ENCODE data around the gene SLC12A8. TPM values are rescaled to one million over a fixed set of nuclear protein-coding genes. Genes with fewer than 3 reads are reported as not detected.

Gene SLC12A8
- total RNA-seq, 1 donor from 2014 or later: 2.3 TPM

DNA sequence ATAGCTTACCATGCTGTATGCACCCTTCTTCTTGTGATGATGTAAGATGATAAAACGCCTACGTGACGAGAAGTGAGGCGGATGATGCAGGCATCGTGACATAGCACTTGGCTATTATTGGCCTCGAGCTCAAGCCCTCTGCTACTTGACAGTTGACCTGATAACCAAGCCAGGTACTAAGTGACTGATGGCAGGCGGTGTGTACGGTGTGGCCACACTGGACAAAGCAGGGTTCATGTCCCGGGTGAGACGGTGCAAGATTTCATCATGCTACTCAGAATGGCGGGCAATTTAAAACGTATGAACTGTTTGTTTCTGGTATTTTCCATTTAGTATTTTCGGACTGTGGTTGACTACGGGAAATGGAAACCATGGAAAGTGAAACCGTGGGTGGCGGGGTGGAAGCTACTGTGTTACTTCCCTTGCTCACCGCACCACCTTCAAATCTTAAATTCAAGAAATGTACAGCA is 57.7 kb downstream of the SLC12A8 start:
- DNase-seq (ENCODE audit: low spot score): no peak

DNA sequence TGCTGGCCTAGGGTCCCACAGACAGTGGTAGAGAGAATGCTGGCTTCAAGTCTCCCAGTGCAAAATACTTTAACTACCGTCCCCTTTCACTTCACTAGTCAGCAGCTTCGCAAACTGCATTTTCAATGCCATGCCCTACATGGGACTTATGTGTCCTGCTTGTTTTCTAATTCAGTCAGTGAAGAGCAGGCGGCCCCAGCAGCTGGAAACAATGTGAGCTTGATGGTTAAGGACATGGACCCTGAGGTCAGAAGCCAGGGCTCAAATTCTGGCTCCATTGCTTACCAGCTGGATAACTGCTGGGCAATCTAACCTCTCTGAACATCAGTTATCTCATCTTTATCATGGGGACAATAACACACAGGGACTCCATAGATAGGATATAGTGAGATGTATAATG is 58.4 kb downstream of the SLC12A8 start:
- no peak for DNase-seq (ENCODE audit: low spot score)

DNA sequence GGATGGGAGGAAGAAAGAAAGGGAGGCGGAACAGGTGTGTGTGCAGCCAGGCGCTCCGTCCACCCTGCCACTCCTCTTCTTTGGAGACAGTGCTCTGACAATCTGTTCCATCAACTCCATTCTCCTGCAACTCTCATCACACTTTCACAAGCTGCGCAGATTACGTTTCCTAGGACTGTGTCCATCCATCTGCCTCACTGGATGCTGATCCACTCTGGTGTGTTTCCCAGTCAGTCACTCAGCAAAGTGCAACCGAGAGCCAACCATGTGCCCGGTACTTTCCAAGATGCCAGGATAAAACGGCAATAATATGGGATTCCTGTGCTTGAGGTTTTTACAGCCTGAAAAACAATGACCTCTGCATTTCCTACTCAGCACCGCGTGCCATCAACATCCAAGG is 59.6 kb downstream of the SLC12A8 start:
- DNase-seq (ENCODE audit: low spot score): no peak

DNA sequence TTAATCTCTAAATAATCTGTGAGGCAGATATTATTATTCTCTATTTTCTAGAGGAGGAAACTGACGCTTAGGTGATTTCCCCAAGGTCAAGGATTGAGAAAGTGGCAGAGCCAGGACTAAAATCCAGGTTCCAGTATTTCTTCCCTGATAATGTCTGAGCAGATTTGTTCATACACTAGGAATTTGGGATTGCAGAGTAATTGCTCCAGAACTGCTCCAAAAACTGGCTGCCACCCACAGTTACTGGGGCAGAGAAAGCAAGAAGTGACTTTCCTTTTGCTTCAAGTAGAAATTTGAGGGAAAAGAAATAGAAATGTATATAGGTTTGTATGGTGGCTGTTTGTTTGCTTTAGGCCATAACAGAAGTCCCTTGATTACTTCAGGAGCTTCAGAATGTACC is 60.6 kb downstream of the SLC12A8 start:
- no peak for DNase-seq (ENCODE audit: low spot score)

DNA sequence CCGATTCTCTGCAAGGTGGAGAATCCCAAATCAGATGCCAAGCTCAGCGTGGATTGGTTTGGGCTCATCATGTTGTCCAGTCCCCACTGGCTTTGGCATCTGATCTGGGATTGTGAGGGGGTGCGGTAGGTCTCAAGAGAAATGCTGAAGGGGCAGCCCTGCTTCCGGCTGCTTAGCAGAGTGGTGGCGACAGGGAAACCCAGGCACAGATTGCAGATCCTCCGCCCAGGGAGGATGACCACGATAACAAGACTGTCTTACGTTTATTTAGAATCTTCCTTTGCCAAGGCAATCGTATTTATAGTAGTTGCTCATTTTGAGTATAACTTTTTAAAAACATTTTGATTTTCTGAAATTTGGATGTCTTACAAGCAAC is 61.1 kb downstream of the SLC12A8 start:
- DNase-seq (ENCODE audit: low spot score): no peak

DNA sequence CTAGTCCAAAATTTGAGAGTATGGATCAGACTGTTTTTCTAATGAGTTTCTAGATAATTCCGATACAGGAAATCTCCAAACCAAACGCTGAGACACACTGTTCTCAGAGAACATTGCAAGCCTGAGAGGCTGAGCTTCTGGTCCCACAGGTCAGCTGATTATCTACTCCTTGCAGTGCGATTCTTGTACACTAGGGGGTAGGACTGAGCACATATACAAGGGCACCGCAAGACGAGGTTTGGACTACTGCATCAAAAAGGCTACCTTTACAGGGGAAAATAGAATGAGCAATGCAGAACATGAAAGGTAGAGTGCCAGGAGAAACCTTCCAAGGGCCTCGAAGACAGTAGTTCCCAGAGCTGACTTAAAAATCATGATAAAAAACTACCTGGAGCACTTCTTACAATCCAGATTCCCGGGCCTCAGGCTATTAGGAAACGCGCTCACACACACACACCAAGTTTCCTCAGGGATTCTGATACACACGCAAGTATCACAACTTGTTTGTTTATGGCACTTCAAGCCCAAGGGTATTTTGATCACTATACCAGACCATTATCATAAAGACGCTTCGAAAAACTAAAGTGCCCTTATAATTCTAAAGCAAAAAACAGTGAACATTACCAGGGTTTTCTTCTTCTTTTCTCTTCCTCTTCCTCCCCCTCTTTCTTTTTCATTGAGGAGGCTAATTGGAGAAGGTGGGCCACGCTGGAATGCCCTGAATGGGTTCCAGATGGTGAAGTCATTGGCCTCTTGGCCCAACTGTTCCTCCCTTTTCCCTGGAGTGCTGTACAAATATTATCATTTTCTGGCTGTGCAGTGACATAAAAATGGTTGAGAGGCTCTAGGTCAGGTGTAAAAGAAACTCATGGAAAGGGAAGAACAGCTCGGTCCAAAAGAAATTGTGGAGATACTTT is 61.8 kb downstream of the SLC12A8 start:
- no peak for DNase-seq (ENCODE audit: low spot score)

DNA sequence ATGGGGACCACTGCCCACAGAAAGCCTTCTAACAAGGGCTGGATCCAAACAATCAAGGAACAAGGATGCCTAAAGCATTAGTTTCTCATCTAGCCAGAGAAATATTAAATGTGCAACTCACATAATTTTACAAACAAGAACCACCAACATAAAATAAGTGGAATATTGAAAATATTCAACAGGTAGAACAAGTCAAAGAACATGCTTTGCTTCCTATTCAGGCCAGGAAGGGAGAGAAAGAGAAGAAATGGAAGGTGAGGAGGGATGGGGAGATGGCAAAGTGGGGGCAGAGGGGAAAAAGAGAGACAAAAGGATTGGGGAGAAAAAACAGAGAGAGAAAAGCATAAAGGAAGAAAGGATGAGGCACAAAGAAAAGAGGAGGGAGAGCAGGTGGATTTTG is 63.1 kb downstream of the SLC12A8 start:
- no peak for DNase-seq (ENCODE audit: low spot score)

DNA sequence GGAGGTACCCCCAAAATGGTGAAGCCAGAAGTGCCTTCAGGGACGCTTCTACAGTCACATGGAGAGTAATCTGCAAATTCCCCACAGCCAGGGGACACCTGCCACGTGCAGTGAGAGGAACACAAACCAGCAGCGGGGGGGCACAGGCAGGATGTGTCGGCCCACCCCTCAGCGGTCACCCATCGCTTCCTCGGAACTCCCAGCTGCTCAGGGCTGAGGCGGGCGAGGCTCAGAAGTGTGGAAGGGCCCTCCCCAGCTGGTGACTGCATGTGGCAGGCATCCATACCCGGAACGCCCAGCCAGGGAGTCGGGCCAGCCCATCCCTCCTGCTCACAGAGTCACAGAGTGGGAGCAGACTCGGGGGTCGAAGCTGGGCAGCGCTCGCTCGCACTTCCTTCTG is 63.7 kb downstream of the SLC12A8 start:
- DNase-seq (ENCODE audit: low spot score): no peak

DNA sequence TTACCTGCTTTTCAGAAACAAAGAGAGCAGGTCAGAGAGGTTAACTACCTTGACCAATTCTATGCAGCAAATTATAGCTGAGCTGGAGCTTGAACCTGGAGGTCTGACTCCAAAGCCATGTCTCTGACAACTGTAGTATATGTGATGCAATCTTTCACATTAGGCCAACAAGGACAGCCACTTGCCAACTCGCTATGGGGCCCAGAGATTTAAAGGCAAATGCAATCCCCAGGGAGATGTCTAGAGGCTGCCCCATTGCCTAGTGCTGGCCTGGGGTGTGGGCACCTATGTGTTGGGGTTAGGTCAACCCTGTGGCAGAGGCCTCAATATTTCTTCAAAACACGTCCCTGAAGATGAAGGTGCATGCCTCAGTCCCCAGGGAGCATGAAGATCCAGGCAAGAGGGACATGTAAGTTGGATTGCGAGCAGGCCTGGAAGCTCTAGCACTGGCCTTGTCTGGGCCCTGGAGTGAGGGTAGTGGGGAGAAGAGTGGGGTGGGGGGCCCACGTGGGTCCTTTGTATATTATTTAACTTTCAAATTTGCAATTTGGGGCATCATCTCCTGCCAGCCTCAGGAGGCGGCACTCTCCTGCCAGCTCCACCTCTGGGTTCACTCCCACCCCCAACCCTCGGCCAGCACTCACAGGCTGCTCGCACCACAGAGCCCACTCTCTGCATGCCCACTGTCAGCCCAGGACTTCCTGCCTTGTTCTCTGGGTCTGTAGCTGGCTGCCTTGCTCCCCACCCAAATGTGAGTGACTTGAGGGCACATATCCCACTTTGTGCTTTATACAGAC is 64.3 kb downstream of the SLC12A8 start:
- no peak for DNase-seq (ENCODE audit: low spot score)

DNA sequence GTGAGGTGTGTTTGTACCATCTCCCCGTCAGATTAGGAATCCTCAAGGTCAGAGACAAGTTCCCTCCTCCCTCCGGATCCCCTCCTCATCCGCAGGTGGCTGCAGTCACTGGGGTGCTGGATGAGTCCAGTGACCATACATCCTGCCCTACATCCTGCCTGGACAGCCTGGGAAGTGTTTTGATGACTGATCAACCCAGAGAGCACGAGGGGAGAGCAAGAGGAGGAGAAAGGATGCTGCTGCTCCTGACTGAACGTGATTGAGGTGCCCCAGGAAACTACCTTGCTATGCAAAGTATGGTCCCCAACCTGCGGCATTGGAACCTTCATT is 65.1 kb downstream of the SLC12A8 start:
- no peak for DNase-seq (ENCODE audit: low spot score)

DNA sequence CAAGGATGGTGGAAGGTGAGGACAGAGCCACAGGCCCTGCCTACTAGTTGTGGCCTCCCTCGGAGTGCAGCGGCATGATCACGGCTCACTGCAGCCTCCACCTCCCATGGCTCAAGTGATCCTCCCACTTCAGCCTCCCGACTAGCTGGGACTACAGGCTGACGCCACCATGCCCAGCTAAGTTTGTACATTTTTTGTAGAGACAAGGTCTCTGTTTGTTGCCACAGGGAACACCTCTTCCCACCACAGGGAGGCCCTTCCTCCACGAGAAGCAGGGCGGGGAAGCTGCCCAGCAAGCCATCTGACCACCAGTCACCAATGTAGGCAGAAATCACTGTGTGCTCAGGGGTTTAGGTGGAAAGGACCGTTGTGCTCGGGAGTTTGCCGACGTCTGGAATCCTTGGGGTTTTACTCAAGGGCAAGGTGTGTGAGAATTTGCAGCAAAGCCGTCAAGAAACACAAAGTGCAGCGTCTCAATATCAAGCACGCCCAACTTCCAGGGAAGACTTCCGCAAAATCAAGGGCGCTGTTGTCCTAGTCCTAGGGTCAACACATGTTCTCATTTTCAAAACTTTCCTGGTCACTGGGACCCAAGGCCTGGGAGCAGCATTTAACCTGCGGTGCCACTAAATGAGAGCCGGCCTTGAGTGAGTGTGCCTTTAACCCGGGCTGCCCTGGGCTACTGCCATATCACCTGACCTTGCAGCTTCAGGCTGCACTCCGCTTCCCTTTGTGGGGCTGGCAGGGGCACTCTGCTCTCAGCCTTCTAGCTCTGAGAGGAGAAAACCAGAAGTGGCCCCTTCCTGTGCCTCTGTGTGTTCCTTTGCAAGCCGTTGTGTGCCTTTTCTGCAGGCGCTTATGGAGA is 65.7 kb downstream of the SLC12A8 start:
- DNase-seq (ENCODE audit: low spot score): no peak

DNA sequence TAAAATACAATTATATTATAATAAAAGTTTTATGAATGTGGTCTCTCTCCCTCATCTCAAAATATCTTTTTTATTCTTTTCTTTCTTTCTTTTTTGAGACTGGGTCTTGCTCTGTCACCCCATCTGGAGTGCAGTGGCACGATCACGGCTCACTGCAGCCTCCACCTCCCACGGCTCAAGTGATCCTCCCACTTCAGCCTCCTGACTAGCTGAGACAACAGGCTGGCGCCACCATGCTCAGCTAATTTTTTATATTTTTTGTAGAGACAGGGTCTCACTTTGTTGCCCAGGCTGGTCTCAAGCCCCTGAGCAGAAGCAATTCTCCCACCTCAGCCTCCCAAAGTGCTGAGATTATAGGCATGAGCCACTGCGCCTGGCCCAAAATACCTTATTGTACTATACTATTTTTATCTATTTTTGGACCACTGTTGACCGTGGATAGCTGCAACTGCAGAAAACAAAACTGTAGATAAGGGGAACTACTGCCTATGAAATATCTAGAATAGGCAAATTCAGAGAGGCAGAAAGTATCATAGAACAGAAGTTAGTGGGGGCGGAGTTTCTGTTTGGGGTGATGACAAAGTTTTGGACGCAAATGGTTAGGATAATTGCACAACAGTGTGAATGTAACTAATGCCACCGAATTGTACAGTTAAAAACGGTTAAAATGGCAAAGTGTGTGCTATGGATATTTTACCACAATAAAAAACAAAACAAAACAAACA is 66.6 kb downstream of the SLC12A8 start:
- DNase-seq (ENCODE audit: low spot score): no peak

DNA sequence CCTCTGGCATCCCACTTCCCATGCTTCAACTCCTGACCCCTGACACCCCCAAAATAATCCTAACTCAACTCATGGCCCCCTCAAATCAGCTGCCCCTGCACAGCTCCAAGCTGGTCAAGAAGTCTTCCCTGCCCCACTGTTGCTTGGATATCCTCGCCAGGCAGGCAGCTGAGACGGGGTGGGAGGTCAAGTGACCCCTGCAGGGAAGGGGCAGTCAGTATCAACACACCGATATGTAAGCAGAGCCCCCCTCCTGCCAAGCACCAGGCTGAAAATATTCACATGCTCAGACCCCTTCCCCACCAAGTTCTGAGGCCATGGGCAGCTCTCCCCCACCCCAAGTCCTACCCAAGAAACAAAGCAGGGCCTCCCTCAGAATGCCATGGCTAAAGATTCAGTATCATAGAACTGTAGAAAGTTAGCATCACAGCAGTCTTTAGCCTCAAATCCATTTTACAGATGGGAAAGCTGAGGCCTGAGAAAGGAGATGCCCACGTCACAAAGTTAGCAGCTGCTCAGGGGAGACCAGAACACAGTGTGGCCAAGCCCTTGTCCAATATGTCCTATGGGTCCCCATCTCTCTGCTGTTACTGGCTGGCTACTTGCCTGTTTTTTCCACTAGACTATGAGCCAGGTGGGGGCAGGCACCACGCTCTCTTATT is 67.8 kb downstream of the SLC12A8 start:
- no peak for DNase-seq (ENCODE audit: low spot score)

DNA sequence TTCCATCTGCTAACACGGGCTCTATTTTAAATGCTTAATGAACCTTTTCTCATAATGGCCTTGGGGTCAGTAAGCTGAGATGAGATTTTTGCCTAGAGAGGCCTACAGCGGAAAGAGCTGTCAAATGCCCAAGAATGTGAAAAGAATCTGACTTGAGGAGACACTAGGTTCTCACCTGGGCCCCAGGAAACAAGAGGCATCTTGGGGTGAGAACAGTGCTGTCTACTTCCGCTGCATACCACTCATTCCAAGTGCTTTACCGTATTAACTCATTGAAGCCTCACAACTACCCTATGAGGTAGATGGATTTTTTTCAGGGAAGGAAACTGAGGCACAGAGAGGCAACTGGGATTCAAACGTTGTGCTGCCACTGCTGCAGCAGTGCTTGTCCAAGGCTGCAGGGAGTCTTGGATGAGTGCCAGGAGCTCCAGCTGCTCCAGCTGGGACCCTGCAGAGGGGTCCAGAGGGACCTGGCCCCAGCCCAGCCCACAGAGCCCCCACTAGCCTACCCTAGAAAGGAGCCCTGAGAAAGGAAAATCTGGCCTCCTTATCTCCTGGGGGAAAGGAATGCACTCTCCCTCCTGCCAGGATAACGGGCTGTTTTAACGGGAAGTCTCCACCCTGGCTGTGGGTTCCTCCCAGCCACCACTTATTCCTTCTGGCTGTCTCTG is 68.4 kb downstream of the SLC12A8 start:
- no peak for DNase-seq (ENCODE audit: low spot score)

DNA sequence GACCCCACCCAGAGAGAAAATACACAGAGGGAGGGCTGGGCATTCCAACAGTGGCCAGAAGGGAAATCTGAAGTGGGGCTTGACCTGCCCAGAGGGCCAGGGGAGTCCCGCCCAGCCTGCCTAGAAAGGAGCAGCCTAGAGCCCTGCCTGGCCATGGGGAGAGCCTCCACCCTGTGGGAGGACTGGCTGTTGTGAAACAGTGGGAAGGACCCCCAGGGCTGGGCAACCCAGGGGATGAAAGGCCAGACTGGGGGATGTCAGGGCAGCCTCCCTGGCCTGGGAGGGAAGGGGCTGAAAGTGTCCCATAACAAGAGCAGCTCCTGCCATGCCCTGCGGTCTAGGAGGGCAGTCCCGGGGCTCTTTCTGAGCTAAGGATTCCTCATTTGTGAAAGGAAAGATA is 69.0 kb downstream of the SLC12A8 start:
- no peak for DNase-seq (ENCODE audit: low spot score)

DNA sequence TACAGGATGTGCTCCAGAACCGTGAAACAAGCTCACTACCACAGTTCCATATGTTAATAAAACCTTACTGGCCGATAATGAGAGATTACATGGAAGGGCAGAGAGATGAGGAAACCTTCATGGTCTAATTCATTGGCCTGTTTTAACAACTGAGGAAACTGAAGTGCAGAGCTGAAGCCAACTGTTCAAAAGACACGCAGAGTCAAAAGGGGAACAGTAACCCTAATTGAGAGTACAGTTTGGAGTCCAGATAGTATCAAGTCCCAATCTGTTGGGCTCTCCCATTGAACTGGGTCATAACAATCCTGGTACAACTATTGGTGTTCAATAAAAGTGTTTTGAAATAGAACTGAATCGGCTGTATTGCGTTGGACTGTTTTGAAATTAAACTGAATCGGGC is 69.6 kb downstream of the SLC12A8 start:
- DNase-seq (ENCODE audit: low spot score): no peak

DNA sequence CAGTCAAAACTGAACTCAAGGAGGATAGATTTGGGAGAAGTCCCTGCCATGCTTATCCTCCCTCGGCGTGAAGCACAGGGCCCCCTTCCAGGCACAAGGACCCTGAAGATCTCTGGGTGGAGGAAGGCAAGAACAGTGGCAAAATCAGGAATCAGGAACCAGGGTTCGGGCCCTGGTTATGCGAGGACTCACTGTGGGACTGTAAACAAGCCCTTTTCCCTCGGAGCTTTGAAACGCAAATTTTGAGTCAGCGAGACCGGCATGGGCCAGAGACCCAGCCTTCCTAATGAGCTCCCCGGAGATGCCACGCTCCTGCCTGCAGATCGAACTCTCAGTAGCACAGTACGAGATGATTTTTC is 70.1 kb downstream of the SLC12A8 start:
- no peak for DNase-seq (ENCODE audit: low spot score)

DNA sequence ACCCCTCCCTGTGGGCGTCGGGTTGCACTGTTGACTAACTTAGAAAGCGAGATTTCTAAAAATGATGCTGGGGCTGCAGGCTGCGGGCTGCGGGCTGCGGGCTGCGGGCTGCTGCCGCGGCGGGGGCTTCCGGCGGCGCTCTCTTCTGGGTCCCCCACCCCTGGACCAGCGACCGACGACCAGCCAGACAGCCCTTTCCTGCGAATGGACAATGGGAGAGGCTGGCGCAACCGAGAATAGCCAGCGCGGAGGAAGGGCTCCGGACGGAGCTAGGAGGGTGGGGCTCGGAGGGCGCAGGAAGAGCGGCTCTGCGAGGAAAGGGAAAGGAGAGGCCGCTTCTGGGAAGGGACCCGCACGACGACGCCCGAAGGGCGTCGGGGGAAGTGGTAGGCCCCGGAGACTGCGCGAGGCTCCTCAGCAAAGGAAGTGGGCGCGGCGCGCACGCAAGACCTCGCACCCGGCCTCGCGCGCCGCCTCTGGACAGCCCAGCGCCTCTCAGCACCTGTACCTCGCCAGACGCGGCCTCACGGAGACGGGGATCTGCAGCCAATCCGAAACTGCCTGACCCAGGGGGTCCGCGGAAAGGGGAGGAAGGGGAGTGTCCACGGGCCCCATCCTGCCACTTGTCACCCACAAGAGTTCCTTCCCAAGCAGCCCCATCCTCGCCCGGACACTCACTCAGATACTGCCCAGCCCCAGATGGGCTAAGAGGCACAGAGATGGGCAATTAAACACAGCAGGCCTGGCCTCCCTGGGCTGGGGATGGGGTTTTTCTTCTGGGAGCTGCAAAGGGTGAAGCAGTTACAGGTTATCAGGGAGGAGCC is 70.7 kb downstream of the SLC12A8 start:
- no peak for DNase-seq (ENCODE audit: low spot score)

All from mesenteric fat pad (tissue), 1 donor.